Ureter (tissue), 1 donor: ENCODE data around the gene FAM20B. TPM values are rescaled to one million over a fixed set of nuclear protein-coding genes. Genes with fewer than 3 reads are reported as not detected.
"Not testable (repeated sequence)": the region's sequence is repeated elsewhere in the genome, so short reads cannot be mapped to it uniquely, and the experiment has no call there.

Experiments
- DNase-seq: peaks from one replicate; pipeline ENCODE4 v3.0.0-alpha.2; 2020; ENCODE audit warnings: low spot score
- total RNA-seq: library from RNA; stranded (reverse); gene quantifications from one replicate; pipeline ENCODE4 v1.2.4, GENCODE V29; 2023
- donor health status: DM: yes; HTN: yes; CAD: no.

FAM20B gene
- total RNA-seq, 1 donor from 2014 or later: 56.5 TPM

DNA sequence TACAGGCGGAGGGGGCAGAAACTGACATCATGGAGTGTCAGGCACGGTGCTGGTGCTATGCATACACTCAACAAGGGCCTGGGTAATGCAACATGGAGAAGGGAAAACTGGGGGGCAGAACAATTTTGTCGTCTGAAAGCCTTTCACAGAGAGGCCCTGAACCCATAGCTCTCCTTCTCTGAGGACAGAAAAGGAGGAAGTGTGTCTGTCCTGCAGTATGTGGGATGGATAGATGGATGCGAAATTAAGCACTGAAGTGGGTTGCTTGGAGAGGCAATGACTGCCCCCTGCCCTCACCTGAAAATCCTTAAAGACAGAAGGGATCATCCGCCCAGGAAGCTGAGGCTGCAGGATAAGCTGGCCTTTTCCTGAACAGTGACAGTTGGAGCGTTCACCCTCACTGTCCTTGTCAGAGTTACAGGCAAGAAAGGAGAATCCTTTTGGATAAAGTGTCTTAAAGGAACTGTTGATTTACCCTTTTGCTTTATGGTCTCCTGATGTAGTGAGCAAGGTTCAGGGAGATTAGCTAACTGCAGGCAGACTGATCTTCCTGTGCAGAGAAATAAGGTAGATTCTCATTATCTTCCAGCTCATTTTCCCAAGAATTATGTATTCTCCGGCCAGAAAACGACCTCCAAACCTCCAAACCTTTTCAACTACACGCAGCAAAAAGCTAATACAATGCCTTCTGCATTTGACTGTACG is 1.6 kb upstream of the FAM20B start:
- no peak for DNase-seq

DNA sequence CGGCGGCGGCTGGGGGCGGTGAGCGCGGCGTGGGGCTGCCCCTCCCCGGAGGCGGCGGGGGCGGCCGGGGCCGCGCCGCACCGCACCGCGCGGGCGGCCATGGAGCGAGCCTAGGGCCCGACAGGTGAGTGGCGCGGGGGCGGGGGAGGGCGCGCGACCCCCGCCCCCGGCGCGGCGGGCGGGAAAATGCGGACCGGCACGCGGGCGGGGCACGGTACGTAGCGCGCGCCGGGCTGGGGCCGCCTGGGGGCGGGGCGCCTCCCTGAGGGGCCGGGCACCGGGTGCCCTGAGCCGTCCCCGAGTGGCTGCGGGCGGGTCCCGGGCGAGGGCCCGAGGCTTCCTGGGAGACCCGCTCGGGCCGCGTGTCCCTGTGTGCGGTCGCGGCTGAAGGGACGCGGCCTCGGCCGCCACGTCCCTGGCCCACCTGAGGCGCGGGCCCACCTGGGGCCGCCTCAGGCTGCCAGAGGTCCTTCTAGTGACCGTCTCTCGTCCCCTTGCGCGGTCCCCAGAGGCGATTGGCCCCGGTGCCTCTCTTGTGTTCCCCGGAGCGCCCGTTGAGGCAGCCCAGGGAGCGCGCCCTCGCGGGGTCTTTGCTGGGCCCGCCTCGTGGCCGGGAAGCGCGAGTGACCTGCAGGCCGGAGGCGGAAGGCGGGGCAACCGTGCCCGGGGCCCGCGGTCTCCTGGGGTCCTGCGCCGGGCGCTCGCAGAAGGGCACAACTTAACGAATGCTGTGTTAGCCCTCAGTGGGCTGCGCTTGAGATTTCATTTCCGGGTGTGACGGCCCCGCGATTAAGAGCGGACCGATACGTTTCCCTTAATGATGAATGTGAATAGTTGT is 500 bp downstream of the FAM20B start:
- DNase-seq: peak; percentile 72

DNA sequence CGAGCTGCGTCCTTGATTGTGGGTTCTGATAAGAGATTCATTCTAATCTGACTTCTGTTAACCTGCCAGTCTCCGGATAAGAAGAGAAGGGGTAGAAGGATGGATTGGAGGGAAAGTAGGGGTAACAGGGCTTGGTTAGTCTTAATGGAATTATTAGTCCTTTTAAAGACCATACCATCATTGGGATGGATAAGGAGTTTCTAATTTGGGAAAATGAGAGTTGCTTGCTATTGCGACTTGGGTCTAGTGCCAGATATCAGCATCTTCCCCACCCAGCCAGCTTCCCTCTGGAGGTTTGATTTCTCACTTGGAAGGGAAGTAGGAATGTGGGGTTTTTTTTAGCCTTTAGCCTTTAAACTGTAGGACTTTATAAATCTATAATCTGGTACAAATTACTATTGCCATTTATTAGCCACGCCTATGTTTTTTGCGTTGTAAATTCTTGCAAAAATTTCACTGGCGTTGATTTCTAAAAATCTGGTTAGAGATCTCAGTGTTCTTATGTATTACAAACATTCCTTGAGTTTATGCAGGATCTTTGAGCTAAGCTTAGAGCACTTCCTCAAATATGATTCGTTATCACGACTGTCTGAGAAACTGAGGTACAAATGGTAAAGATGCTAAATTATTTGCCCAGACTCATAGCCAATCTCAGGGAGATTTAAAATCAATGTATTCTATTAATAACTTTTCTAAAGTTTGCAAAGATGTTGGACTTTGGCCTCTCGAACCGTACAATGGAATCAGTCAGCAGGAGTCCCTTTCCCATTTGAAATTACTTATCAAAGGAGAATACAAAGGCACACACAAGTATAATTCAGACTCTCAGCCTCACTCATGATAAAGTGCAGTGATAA is 1.3 kb downstream of the FAM20B start:
- DNase-seq: no peak

DNA sequence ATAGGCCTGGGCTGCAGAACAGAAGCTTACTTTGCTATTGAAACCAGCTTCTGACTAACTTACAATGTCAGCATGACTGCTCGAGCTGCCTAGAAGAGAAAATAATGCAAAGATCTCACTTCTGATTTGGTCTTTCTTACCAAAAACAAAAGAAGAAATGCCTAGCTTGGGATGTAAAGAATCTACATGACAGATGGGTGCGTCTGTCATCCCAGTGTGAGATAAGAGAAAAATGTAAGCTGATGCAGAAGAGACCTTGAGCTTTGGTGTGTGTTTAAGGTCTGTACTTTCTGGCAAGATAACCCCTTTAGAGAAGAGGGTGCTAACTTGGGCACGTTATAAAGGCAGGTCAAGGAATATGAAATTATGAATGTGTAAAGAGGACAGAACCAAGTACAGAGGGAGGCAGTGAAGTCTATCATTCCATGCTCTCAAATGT is 3.6 kb downstream of the FAM20B start:
- DNase-seq: no peak

DNA sequence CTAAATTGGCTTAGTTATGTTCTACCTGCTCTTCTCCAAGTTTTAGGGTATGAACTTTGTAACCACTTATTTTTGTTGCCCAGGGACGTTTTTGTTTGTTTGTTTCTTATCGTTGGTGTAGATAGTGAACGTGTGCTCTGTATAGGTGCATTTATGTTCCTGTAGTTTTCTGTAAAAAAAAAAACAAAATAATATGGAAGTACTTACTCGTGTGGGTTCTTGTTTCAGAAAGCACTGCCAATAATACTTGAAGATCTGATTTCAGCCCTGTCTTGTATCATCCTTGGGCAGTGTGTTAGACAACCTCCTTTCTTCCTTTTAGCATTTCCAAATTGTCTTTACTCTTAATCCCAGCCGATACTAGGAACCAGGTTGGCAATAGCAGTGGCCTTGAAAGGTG is 4.4 kb downstream of the FAM20B start:
- no peak for DNase-seq

DNA sequence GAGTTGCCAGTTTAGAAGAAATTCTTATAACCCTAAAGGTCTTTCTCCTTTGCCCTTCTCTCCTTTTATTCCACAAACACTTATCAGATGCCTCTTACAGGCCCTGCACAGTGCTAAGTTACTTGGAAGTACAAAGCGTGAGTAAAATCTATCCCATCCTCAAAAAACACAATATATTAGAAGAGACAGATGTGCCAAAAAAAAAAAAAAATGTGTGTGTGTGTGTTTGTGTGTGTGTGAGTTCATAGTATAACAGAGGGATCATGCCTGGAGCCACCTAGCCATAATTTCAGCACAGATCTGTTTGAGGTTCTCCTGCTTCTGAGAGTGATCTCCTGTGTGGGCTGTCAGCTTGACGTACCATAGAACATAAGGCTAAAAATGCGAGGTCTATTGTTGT is 5.0 kb downstream of the FAM20B start:
- DNase-seq: no peak

DNA sequence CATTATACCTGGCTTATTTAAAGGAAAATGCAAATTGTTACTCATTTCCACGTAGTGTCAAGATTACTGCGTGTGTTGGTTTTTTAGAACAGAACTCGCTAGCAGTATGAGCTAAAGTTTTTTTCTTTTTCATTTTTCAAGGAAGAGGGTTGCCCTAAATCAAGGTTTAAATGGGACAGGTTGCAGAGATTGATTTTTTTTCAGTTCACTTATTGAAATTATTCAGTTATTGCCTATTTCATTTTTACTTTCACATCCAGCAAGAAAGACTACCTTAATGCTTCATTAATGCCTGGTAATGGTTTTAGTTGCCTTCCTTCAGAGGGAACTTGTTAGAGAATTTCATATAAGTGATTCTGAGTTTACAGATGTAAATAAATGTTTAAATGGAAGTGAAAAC is 5.6 kb downstream of the FAM20B start:
- DNase-seq: no peak

DNA sequence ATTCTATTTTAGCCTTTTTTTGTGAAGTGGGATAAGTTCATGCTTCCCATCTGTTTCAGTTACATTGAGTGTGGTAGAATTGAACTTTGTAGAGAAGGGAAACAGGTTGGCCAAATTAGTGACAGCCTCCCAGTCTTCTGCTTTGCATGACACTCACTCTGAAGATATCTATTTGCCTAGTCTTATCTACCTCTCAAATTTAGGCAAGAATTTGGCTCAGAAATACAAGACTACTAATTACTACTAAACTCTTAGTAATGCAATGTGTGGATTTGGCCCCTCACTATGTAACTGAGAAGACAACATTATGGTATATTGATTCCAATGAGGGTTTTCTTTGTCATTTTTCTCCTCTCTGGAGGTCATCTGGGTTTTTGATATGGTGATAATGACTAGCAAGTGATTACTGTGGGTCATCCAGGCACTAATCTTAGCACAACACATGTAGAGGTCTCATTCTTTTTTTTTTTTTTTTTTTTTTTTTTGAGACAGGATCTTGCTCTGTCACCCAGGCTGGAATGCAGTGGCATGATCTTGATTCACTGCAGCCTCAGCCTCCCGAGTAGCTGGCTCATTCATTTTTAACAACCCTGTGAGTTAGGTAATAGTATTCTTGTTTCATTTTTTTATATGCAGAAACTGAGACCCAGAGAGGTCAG is 6.3 kb downstream of the FAM20B start:
- no peak for DNase-seq

DNA sequence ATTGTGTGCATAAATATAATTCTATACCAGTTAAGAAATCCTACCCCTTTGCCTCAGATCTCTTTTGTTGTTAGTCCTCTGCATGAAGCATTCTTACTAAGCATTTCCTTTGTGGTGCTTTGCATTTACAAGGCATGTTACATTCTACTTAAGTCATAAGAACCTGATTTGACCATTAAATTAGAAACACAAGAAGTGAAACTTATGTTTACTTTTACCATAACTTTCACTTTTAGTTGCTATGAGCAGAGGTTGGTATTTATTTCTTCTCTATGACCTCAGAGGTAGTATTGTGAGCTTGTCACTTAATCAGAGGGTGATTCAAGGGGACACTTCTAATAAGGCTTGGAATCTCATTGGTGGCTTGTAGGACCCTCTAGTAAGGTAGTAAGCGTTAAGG is 9.0 kb downstream of the FAM20B start:
- no peak for DNase-seq

DNA sequence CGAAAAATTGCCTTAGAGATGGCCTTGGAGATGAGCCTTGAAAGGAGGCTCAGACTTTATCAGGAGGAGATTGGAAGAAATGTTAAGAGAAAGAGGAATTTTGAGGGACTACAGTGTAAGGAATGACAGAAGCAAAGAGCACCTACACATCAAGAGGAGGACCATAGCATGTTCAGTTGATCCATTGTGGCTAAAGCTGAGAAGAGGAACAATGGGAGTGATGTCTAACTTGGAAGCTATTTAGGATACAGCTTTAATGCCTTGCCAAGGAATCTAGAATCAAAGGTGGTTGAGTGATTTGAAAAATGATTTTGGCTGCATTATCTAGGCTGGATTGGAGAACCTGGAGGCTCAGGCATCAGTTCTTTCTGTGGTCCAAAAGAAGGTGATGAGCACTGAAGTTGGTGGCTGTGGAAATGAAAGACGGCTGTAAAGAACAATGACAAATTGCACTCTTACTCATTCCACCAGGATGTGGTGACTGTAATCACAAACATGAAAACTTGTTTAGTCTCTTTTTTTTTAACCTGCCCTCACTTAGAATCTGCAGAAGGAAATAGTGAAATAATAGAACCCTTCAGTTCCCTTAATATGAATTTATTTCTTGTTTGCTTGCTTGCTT is 11.3 kb downstream of the FAM20B start:
- DNase-seq: no peak

DNA sequence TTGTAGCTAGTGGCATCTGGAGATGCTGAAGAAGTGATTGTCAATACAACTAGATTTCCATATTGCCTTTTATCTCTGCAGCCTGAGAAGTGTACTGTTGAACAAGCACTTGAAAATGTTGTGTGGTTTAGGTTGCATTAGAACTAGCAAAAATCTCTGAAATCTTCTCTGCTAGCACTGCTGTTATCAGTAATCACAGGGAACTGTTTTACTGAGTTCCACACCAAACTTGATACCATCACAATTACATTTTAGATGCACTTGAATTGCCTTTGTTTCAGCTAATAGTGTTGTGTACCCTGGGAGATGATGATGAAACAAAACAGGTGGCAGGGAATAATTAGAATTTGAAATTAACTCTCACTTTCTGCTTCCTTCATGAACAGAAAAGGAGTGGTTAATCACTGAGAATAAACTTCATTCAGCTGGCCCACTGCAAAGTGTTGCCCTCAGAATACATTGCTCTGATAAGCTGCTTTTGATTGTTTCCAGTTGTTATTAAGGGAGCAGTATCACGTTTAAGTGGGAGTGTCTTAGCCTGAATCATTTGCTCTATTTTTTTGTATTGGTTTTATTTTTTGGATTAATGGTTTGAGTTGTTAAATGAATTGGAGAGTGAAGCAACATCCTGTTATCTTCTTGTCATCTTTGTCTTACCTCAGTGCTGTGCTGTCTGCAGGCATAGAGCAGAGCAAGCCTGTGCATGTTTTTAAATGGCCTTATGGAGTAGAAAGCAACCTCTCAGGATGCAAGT is 13.0 kb downstream of the FAM20B start:
- no peak for DNase-seq

DNA sequence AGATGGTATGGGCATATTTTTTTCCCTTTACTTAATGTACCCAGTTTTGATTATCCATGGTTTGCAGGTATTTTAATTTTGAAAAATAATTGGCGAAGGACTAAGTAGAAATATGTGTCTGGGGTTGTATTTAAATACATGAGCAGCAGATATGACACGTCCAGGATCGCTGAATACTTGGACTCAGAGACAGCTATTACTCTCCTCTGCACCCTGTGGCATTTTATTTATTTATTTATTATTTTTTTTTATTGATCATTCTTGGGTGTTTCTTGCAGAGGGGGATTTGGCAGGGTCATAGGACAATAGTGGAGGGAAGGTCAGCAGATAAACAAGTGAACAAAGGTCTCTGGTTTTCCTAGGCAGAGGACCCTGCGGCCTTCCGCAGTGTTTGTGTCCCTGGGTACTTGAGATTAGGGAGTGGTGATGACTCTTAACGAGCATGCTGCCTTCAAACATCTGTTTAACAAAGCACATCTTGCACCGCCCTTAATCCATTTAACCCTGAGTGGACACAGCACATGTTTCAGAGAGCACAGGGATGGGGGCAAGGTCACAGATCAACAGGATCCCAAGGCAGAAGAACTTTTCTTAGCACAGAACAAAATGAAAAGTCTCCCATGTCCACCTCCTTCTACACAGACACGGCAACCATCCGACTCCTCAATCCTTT is 13.9 kb downstream of the FAM20B start:
- DNase-seq: not testable (repeated sequence)

DNA sequence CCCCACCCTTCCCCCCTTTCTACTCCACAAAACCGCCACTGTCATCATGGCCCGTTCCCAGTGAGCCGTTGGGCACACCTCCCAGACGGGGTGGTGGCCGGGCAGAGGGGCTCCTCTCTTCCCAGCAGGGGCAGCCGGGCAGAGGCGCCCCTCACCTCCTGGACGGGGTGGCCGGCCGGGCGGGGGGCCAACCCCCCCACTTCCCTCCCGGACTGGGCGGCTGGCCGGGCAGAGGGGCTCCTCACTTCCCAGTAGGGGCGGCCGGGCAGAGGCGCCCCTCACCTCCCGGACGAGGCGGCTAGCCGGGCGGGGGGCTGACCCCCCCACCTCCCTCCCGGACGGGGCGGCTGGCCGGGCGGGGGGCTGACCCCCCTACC is 14.5 kb downstream of the FAM20B start:
- not testable (repeated sequence) for DNase-seq

DNA sequence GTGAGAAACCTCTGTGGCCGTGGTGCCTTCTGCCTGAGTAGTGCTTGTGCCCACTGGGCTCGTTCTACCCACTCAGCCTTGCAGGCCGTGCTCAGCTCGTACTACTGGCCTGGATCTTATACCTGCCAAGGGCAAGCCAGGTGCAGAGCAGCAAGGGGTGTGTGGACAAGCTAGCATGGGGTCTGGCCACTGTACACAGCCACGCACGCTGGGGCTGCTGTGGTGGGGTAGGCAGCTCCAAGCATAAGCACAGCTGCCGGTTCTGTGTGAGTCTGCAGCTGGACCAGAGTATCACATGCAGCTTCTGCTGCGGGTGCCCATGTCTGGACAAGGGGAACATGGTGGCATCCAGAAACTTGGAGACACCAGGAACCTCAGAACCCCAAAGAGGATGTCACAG is 16.4 kb downstream of the FAM20B start:
- DNase-seq: no peak

DNA sequence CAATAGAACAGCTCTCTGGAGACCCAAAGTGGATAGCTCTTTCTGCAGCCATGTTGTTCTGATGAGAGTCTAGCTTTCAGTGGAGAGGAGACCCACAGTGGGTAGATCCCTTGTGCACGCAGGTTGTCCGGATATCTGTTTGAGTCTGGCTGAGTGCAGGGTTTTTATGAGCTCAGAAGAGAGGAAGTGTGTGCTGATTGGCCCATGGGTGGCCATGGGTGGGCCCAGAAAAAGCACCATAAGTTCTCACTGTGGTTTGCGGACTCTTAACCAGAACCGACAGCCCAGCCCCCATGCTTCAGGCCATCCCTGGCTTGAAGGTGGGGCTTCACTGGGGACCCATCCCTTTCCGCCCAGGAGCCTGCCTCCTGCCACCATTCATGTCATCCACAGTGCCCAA is 17.0 kb downstream of the FAM20B start:
- DNase-seq: no peak

DNA sequence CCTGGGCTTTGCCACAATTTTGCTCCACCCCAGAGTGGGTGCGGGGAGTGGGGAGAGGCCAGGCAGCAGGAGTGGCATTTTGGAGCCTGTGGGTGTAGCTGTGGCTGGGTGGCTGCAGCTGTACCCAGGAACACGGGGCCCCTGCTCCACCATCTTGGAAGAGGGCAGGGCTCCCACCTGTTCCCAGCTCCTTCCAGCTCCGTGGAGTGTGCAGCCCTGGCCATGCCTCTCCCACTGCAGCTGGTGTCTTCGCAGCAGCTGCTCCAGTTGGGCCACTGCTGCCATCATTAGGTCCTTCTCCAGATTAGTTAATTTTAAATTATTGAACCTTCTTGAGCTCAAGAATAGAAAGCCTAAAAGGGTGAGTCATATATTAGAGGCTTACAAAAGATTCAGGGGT is 17.6 kb downstream of the FAM20B start:
- no peak for DNase-seq

DNA sequence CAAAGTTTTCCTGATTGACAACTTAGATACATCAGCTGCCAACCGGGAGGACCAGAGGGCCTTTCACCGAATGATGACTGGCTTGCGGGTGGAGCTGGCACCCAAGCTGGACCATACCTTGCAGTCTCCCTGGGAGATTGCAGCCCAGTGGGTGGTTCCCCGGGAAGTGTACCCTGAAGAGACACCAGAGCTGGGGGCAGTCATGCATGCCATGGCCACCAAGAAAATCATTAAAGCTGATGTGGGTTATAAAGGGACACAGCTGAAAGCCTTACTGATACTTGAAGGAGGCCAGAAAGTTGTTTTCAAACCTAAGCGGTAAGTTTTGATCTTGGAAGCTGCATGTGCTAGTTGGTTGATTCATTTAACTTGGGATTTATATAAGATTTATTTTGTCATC is 18.2 kb downstream of the FAM20B start:
- DNase-seq: no peak

DNA sequence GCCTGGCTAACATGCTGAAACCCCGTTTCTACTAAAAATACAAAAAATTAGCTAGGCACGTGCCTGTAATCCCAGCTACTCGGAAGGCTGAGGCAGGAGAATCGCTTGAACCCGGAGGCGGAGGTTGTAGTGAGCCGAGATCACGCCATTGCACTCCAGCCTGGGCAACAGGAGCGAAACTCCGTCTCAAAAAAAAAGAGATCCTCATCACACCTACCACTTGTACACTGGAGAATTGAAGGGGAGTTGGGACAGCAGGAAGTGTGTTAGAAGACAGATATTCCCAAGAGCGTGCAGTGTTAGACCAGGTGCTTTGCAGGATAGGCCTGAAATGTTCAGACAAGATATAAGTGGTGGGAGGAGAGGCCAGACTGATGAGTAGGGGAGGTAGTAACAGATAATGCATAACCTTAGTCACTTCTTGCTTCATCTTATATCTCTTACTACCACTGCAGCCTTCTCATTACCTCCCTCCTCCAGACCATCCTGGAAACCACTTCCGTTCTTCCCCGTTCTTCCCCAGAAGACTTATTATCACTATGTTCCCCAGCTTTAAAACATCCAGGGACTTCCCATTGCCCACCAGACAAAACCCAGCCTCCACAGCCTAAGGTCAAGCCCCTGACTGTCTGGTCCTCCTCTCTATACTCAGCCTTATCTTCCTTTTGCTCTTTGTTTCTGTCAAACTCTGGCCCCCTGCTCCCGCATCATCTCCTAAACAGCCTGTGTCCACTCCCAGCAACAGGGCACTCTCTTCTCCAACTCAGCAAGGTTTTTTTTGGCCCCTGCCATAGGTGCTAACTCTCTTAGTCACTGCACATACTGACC is 21.3 kb downstream of the FAM20B start:
- no peak for DNase-seq

DNA sequence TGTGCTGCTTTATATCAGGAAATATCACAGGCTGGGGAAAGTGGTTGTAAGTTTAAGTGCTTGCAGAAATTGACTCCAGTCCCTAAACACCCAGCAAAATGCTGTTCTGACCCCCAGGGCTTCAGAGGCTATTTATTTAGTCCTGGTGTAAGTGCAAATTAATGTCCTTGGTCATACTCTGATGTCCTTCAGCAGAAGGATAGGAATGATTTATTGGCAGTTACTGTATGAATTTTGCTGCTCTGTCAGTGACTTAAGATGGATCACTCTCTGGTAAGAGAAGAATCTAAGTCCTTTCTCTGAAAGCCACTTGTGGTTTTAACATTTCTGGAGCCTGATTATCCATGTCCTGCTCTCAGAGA is 21.9 kb downstream of the FAM20B start:
- DNase-seq: no peak
